ENCODE data around the gene CLNK. TPM values are rescaled to one million over a fixed set of nuclear protein-coding genes. Genes with fewer than 3 reads are reported as not detected.

Gene CLNK
- total RNA-seq, 4 donors from 2014 or later = under 0.01 to 0.73 TPM; not detected in 2

GRCh38 chr4:10677796-10678497 is 6.6 kb downstream of the CLNK start:
- Histone ChIP-seq H3K9me3 (no peaks in the 10 kb centered on the region), H3K4me3 (no peak overlapping the region), H3K4me1 (no peaks in the 10 kb centered on the region), H3K27ac (no peak overlapping the region), H3K36me3 (no peaks in the 10 kb centered on the region), H3K27me3 (no peaks in the 10 kb centered on the region)
- no peak for TF ChIP-seq POLR2A (IDR thresholded peaks at IDR 0.05)
- TF ChIP-seq CTCF (IDR thresholded peaks at IDR 0.05) = no peak
- no peak for TF ChIP-seq EP300 (IDR thresholded peaks at IDR 0.05)
- TF ChIP-seq POLR2AphosphoS5 (IDR thresholded peaks at IDR 0.05) = no peak
- WGBS, 2 donors (ENCODE audit: low coverage in 1 of 2) = 34 to 39% methylated on average over 5 of the region's 5 CpGs
- ATAC-seq = peak; percentile 31

- H3K27me3 ChIP-seq = no peaks in the 10 kb centered on the region
- H3K4me3 ChIP-seq = no peak overlapping the region
- no peak overlapping the region for H3K27ac ChIP-seq
- whole genome bisulfite sequencing, 2 donors (ENCODE audit: low coverage in 1 of 2) = 78 to 86% methylated on average over 2 of the region's 5 CpGs
- H3K36me3 ChIP-seq = no peaks in the 10 kb centered on the region
- no peaks in the 10 kb centered on the region for H3K4me1 ChIP-seq
- no peaks in the 10 kb centered on the region for H3K9me3 ChIP-seq
- TF ChIP-seq POLR2A (IDR thresholded peaks at IDR 0.05) (no peak), EP300 (IDR thresholded peaks at IDR 0.05) (no peak), POLR2AphosphoS5 (IDR thresholded peaks at IDR 0.05) (no peak)
- ATAC-seq = no peak
These were observed 10.7 kb downstream of the CLNK start for GRCh38 chr4:10673817-10674369.

- Histone ChIP-seq H3K4me3 (no peak overlapping the region), H3K27ac (no peak overlapping the region), H3K27me3 (no peaks in the 10 kb centered on the region), H3K9me3 (no peaks in the 10 kb centered on the region), H3K4me1 (no peaks in the 10 kb centered on the region), H3K36me3 (no peaks in the 10 kb centered on the region)
- TF ChIP-seq CTCF (IDR thresholded peaks at IDR 0.05) = no peak
- TF ChIP-seq POLR2AphosphoS5 (IDR thresholded peaks at IDR 0.05) = no peak
- no peak for TF ChIP-seq EP300 (IDR thresholded peaks at IDR 0.05)
- TF ChIP-seq POLR2A (IDR thresholded peaks at IDR 0.05) = no peak
- ATAC-seq = no peak
- 53 to 92% methylated on average over 3 of the region's 3 CpGs for WGBS, 2 donors (ENCODE audit: low coverage in 1 of 2)
These were observed 12.2 kb downstream of the CLNK start for GRCh38 chr4:10672379-10672778.

GRCh38 chr4:10671799-10672198 is 12.8 kb downstream of the CLNK start:
- no peak overlapping the region for H3K4me3 ChIP-seq
- H3K27ac ChIP-seq = no peak overlapping the region
- H3K27me3 ChIP-seq = no peaks in the 10 kb centered on the region
- no peaks in the 10 kb centered on the region for H3K9me3 ChIP-seq
- TF ChIP-seq CTCF (IDR thresholded peaks at IDR 0.05) (no peak), POLR2AphosphoS5 (IDR thresholded peaks at IDR 0.05) (no peak), POLR2A (IDR thresholded peaks at IDR 0.05) (no peak), EP300 (IDR thresholded peaks at IDR 0.05) (no peak)
- no peaks in the 10 kb centered on the region for H3K4me1 ChIP-seq
- no peak for ATAC-seq
- 54 to 83% methylated on average over 6 to 8 of the region's 8 CpGs for WGBS, 2 donors (ENCODE audit: low coverage in 1 of 2)
- H3K36me3 ChIP-seq = no peaks in the 10 kb centered on the region

GRCh38 chr4:10671366-10671765 is 13.2 kb downstream of the CLNK start:
- Histone ChIP-seq H3K27me3 (no peaks in the 10 kb centered on the region), H3K27ac (no peak overlapping the region), H3K36me3 (no peaks in the 10 kb centered on the region), H3K4me3 (no peak overlapping the region), H3K9me3 (no peaks in the 10 kb centered on the region), H3K4me1 (no peaks in the 10 kb centered on the region)
- 11 to 57% methylated on average over 1 of the region's 1 CpG for WGBS, 2 donors (ENCODE audit: low coverage in 1 of 2)
- no peak for ATAC-seq
- no peak for TF ChIP-seq EP300 (IDR thresholded peaks at IDR 0.05)

GRCh38 chr4:10670321-10670720 is 14.2 kb downstream of the CLNK start:
- H3K27ac ChIP-seq = no peak overlapping the region
- TF ChIP-seq POLR2A (IDR thresholded peaks at IDR 0.05) (no peak), POLR2AphosphoS5 (IDR thresholded peaks at IDR 0.05) (no peak)

More at GRCh38 chr4:10670321-10670720, 14.2 kb downstream of the CLNK start:
- no peaks in the 10 kb centered on the region for H3K4me1 ChIP-seq
- H3K9me3 ChIP-seq = no peaks in the 10 kb centered on the region
- WGBS, 2 donors (ENCODE audit: low coverage in 1 of 2) = 68% methylated on average over 3 of the region's 3 CpGs
- H3K36me3 ChIP-seq = no peaks in the 10 kb centered on the region
- no peak overlapping the region for H3K4me3 ChIP-seq
- H3K27me3 ChIP-seq = no peaks in the 10 kb centered on the region
- ATAC-seq = no peak
